PC-3 (cell line): ENCODE results near the gene ADGRL3. TPM values are rescaled to one million over a fixed set of nuclear protein-coding genes. Genes with fewer than 3 reads are reported as not detected.
A peak's percentile ranks its signal among the peaks of the same experiment; 100 is the strongest.

Source experiments
- ATAC-seq: fragments of 200-7000 bp; cut with Tn5 transposase; 2 replicates; pipeline ENCODE4 v1.9.1; 2020; ENCODE audit warnings: mild to moderate bottlenecking, moderate library complexity
- BruUV-seq: library from RNA; stranded (reverse); fragments of 400-500 nt; replicated peaks from 2 replicates; lab custom pipeline; 2021; lab: Mats Ljungman, UMichigan
- CTCF ChIA-PET: fragments of 300-600 bp; sonication (Branson Sonifier 250); formaldehyde crosslinking; loops from one replicate; lab custom pipeline; 2022; ENCODE audit warnings: antibody characterized with exemption; lab: Charles Lee
- POLR2A ChIA-PET: fragments of 300-600 bp; sonication (Branson Sonifier 250); formaldehyde crosslinking; loops from one replicate; lab custom pipeline; 2022; ENCODE audit warnings: antibody characterized with exemption; ENCODE audit not compliant: unreplicated experiment; lab: Charles Lee
- DNase-seq: peaks from one replicate; pipeline ENCODE4 v3.0.0-alpha.2; 2015
- H2AFZ ChIP-seq: fragments of 300-600 bp; sonication (generic); 2 replicates; pipeline ENCODE4 v1.6.0; 2016; ENCODE audit warnings: antibody characterized with exemption, low read length
- H3F3A ChIP-seq: fragments of 300-600 bp; sonication (generic); one replicate; pipeline ENCODE4 v1.6.0; 2017; ENCODE audit warnings: antibody characterized with exemption, low read length, control low read depth, mild to moderate bottlenecking; ENCODE audit not compliant: unreplicated experiment
- H3K27ac ChIP-seq: fragments of 300-600 bp; sonication (generic); 2 replicates; pipeline ENCODE4 v1.5.1; 2016; ENCODE audit warnings: mild to moderate bottlenecking, low read length
- H3K27me3 ChIP-seq: fragments of 300-600 bp; sonication (generic); 2 replicates; pipeline ENCODE4 v1.6.1; 2016; ENCODE audit warnings: low read length, mixed read lengths
- H3K36me3 ChIP-seq: fragments of 300-600 bp; sonication (generic); 2 replicates; pipeline ENCODE4 v1.6.1; 2016; ENCODE audit warnings: low read depth, mixed run types, low read length, mixed read lengths
- H3K4me1 ChIP-seq: fragments of 300-600 bp; sonication (generic); 2 replicates; pipeline ENCODE4 v1.5.1; 2016; ENCODE audit warnings: low read length; ENCODE audit not compliant: insufficient read depth
- H3K4me2 ChIP-seq: fragments of 300-600 bp; sonication (generic); 2 replicates; pipeline ENCODE4 v1.6.0; 2016; ENCODE audit warnings: low read length
- H3K4me3 ChIP-seq: fragments of 300-600 bp; sonication (generic); 2 replicates; pipeline ENCODE4 v1.5.1; 2016; ENCODE audit warnings: mild to moderate bottlenecking, low read length, mixed read lengths
- H3K79me2 ChIP-seq: fragments of 300-600 bp; sonication (generic); 2 replicates; pipeline ENCODE4 v1.6.1; 2017; ENCODE audit warnings: low read length, mixed read lengths
- H3K9ac ChIP-seq: fragments of 300-600 bp; sonication (generic); 2 replicates; pipeline ENCODE4 v1.6.0; 2016; ENCODE audit warnings: mild to moderate bottlenecking, low read length
- H3K9me2 ChIP-seq: fragments of 300-600 bp; sonication (generic); replicated peaks from 2 replicates; pipeline ENCODE4 v1.6.1; 2016; ENCODE audit warnings: mixed run types, low read length, mixed read lengths
- H3K9me3 ChIP-seq: fragments of 300-600 bp; sonication (generic); 2 replicates; pipeline ENCODE4 v1.6.1; 2016; ENCODE audit warnings: low read length, mixed read lengths
- H4K20me1 ChIP-seq: fragments of 300-600 bp; sonication (generic); 2 replicates; pipeline ENCODE4 v1.6.1; 2016; ENCODE audit warnings: low read length, mixed read lengths
- EZH2 ChIP-seq: fragments of 300-600 bp; sonication (generic); IDR thresholded peaks from one replicate; pipeline ENCODE4 v1.6.1; 2017; ENCODE audit warnings: antibody characterized with exemption, mild to moderate bottlenecking, low read length; ENCODE audit not compliant: unreplicated experiment
- EZH2phosphoT487 ChIP-seq: fragments of 300-600 bp; sonication (generic); IDR thresholded peaks from 2 replicates; pipeline ENCODE4 v1.6.1; 2018; ENCODE audit warnings: mild to moderate bottlenecking, antibody characterized with exemption, low read length, borderline replicate concordance
- intact Hi-C: fragments of 100-400 bp; cut with micrococcal nuclease; formaldehyde crosslinking; loops from 2 replicates; pipeline ENCODE4 v1.9.0; 2023
- total RNA-seq: library from RNA; depleted of rRNA; stranded (reverse); fragments of >200 nt; gene quantifications from 2 replicates; pipeline ENCODE4 v1.2.3, GENCODE V29; 2014
- TF ChIP-seq, protein P1 (sequence below): fragments of 300-600 bp; sonication (generic); conservative IDR thresholded peaks from 2 replicates; pipeline ENCODE4 v1.5.1; 2017; ENCODE audit warnings: antibody characterized with exemption, low read depth, mild to moderate bottlenecking, low read length

Gene ADGRL3
- total RNA-seq, 1 experiment from 2014 or later: 0.66 TPM

DNA sequence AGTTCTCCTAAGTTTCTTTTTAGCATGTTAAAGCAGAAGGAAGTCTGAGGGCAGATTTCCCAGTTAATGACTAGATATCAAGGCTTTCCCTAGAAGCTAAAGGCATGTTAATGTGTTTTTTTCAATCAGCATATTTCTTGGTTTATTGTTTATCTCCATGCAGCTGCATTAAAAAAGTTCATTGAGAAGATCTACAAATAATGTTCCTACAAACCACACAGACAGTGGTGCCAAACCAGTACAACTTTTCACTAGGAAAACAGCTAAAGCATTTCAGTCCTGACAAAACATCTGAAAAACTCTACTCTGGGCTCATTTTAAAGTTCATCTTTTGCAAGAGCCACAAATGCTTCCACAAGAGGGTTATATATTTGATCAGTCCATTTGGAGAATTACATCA, 320.0 kb downstream of the ADGRL3 start:
- Histone ChIP-seq H3K9me3 (no peaks in the 10 kb centered on the region), H3K4me1 (peaks cover 18% of the 10 kb centered on the region), H3K9ac (no peak overlapping the region), H3K4me2 (peak overlapping the region; percentile 48; the same call in 1 of the 2 replicates), H3K4me3 (no peak overlapping the region), H3K9me2 (no peaks in the 10 kb centered on the region), H3K36me3 (no peaks in the 10 kb centered on the region), H2AFZ (no peak overlapping the region), H4K20me1 (no peaks in the 10 kb centered on the region), H3K27ac (no peak overlapping the region), H3F3A (no peaks in the 10 kb centered on the region), H3K79me2 (no peaks in the 10 kb centered on the region), H3K27me3 (no peaks in the 10 kb centered on the region)
- ChIA-PET CTCF (no interaction called here), POLR2A (interaction anchor here (0.7 kb wide), 1 partner anchor 316 kb away, joined by 3 read pairs; no protein-coding TSS in a partner anchor)
- DNase-seq (no peak), ATAC-seq (peak; percentile 6; the same call in 1 of the 2 replicates)
- TF ChIP-seq EZH2phosphoT487: no peak
- no peak for TF ChIP-seq EZH2
- TF ChIP-seq, protein P1, sequence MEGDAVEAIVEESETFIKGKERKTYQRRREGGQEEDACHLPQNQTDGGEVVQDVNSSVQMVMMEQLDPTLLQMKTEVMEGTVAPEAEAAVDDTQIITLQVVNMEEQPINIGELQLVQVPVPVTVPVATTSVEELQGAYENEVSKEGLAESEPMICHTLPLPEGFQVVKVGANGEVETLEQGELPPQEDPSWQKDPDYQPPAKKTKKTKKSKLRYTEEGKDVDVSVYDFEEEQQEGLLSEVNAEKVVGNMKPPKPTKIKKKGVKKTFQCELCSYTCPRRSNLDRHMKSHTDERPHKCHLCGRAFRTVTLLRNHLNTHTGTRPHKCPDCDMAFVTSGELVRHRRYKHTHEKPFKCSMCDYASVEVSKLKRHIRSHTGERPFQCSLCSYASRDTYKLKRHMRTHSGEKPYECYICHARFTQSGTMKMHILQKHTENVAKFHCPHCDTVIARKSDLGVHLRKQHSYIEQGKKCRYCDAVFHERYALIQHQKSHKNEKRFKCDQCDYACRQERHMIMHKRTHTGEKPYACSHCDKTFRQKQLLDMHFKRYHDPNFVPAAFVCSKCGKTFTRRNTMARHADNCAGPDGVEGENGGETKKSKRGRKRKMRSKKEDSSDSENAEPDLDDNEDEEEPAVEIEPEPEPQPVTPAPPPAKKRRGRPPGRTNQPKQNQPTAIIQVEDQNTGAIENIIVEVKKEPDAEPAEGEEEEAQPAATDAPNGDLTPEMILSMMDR: no peak
- no TSS peak for BruUV-seq
- intact Hi-C loops: loop anchor here (10.0 kb wide), 1 partner anchor 395 kb away; no protein-coding TSS in a partner anchor

GRCh38 chr4:61520681-61521160, 320.6 kb downstream of the ADGRL3 start:
- Histone ChIP-seq H3K4me1 (peaks cover 18% of the 10 kb centered on the region), H3K4me2 (peak overlapping the region; percentile 48), H3K27ac (no peak overlapping the region), H3K79me2 (no peaks in the 10 kb centered on the region), H2AFZ (no peak overlapping the region), H3K36me3 (no peaks in the 10 kb centered on the region), H3K27me3 (no peaks in the 10 kb centered on the region), H3K4me3 (no peak overlapping the region), H4K20me1 (no peaks in the 10 kb centered on the region), H3K9ac (no peak overlapping the region), H3K9me2 (no peaks in the 10 kb centered on the region), H3F3A (no peaks in the 10 kb centered on the region), H3K9me3 (no peaks in the 10 kb centered on the region)
- ChIA-PET CTCF (no interaction called here), POLR2A (no interaction called here)
- peak; percentile 96 for DNase-seq
- intact Hi-C loops: loop anchor here (10.0 kb wide), 1 partner anchor 394 kb away; no protein-coding TSS in a partner anchor
- BruUV-seq: no TSS peak
- ATAC-seq: peak; percentile 98
- TF ChIP-seq EZH2 (no peak), EZH2phosphoT487 (no peak)
- TF ChIP-seq, protein P1: no peak

DNA sequence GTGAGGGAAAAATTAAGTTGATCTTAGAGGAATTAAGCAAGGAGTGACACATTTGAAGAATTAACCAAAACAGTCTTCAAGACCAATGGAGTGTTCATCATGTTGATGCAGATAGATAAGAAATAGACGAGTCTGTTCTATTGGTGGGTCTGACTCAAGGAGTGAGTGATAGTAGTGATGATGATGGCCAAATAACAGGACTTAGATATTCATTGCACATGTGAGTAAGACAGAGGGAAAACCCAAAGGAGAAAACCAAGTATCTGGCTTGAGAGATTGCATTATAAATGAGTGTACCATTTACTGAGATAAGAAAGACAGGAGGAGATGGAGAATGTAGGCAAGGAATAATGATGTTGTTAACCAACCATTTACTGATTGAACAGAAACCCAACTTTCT, 321.3 kb downstream of the ADGRL3 start:
- DNase-seq: no peak
- H3K4me2 ChIP-seq: peak overlapping the region; percentile 48
- intact Hi-C loops: loop anchor here (10.0 kb wide), 1 partner anchor 393 kb away; no protein-coding TSS in a partner anchor

More for the DNA sequence above, 321.3 kb downstream of the ADGRL3 start:
- Histone ChIP-seq H3K27me3 (no peaks in the 10 kb centered on the region), H4K20me1 (no peaks in the 10 kb centered on the region), H3K9me2 (no peaks in the 10 kb centered on the region), H3K27ac (no peak overlapping the region), H3K4me3 (no peak overlapping the region), H3K79me2 (no peaks in the 10 kb centered on the region), H3K9me3 (no peaks in the 10 kb centered on the region), H3K36me3 (no peaks in the 10 kb centered on the region), H2AFZ (no peak overlapping the region), H3K4me1 (peaks cover 18% of the 10 kb centered on the region), H3F3A (no peaks in the 10 kb centered on the region), H3K9ac (no peak overlapping the region)
- CTCF ChIA-PET: no interaction called here
- POLR2A ChIA-PET: no interaction called here
- TF ChIP-seq EZH2phosphoT487 (no peak), EZH2 (no peak)
- TF ChIP-seq, protein P1: no peak
- no peak for ATAC-seq
- no TSS peak for BruUV-seq
